BE2C (cell line): ENCODE results near the gene EHD2.
"Not testable (repeated sequence)": the region's sequence is repeated elsewhere in the genome, so short reads cannot be mapped to it uniquely, and the experiment has no call there.

Experiments
- DNase-seq: peaks from one replicate; pipeline ENCODE4 v3.0.0-alpha.2; 2020
- H3K27me3 ChIP-seq: fragments of 250-450 bp; sonication (Bioruptor Pico); 2 replicates; pipeline ENCODE4 v1.5.1; 2020; ENCODE audit warnings: mild to moderate bottlenecking
- H3K36me3 ChIP-seq: fragments of 250-450 bp; sonication (Bioruptor Pico); 2 replicates; pipeline ENCODE4 v1.5.1; 2020; ENCODE audit warnings: mild to moderate bottlenecking
- H3K4me1 ChIP-seq: fragments of 250-450 bp; sonication (Bioruptor Pico); 2 replicates; pipeline ENCODE4 v1.5.1; 2020
- H3K4me3 ChIP-seq: 2 replicates; pipeline ENCODE4 v1.5.1; 2011; ENCODE audit warnings: low read depth, low read length
- H3K9me3 ChIP-seq: fragments of 250-450 bp; sonication (Bioruptor Pico); 2 replicates; pipeline ENCODE4 v1.5.1; 2020
- TF ChIP-seq, protein P1 (sequence below): IDR thresholded peaks from 2 replicates; pipeline ENCODE4 v1.5.1; 2012; ENCODE audit warnings: mild to moderate bottlenecking, low read depth, low read length

EHD2 gene

DNA sequence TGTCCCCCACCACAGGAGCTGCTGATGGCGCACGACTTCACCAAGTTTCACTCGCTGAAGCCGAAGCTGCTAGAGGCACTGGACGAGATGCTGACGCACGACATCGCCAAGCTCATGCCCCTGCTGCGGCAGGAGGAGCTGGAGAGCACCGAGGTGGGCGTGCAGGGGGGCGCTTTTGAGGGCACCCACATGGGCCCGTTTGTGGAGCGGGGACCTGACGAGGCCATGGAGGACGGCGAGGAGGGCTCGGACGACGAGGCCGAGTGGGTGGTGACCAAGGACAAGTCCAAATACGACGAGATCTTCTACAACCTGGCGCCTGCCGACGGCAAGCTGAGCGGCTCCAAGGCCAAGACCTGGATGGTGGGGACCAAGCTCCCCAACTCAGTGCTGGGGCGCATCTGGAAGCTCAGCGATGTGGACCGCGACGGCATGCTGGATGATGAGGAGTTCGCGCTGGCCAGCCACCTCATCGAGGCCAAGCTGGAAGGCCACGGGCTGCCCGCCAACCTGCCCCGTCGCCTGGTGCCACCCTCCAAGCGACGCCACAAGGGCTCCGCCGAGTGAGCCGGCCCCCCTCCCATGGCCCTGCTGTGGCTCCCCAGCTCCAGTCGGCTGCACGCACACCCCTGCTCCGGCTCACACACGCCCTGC lies 27.8 kb downstream of the EHD2 start:
- DNase-seq = no peak
- Histone ChIP-seq H3K9me3 (no peaks in the 10 kb centered on the region), H3K4me3 (no peak overlapping the region), H3K36me3 (peaks cover 3% of the 10 kb centered on the region; the same call in 1 of the 2 replicates), H3K4me1 (peaks cover 5% of the 10 kb centered on the region), H3K27me3 (no peaks in the 10 kb centered on the region)
- TF ChIP-seq, protein P1, sequence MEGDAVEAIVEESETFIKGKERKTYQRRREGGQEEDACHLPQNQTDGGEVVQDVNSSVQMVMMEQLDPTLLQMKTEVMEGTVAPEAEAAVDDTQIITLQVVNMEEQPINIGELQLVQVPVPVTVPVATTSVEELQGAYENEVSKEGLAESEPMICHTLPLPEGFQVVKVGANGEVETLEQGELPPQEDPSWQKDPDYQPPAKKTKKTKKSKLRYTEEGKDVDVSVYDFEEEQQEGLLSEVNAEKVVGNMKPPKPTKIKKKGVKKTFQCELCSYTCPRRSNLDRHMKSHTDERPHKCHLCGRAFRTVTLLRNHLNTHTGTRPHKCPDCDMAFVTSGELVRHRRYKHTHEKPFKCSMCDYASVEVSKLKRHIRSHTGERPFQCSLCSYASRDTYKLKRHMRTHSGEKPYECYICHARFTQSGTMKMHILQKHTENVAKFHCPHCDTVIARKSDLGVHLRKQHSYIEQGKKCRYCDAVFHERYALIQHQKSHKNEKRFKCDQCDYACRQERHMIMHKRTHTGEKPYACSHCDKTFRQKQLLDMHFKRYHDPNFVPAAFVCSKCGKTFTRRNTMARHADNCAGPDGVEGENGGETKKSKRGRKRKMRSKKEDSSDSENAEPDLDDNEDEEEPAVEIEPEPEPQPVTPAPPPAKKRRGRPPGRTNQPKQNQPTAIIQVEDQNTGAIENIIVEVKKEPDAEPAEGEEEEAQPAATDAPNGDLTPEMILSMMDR = no peak

DNA sequence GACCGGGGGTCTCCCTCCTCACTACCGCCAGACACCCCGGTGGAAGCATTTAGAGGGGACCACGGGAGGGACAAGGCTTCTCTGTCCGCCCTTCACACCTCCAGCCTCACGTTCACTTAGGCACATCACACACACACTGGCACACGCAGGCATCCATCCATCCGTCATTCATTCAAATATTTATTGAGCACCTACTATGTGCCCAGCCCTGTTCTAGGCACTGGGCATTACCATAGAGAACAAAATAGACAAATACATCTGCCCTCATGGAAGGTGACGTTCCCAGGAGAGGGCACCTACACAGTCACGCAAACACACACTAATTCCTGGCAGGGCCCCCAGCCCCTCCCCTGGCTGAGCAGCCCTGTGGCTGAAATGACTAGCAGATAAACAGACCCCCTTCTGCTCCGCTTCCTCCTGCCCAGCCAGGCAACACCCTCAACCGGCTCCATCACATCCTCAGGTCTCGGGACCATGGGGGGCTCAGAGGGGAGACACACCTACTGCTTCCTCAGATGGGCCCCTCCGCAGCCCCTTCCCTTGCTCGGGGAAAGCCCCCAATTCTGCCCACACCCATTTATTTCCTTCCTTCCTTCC lies 28.4 kb downstream of the EHD2 start:
- Histone ChIP-seq H3K9me3 (no peaks in the 10 kb centered on the region), H3K4me3 (no peak overlapping the region), H3K36me3 (peaks cover 6% of the 10 kb centered on the region), H3K27me3 (no peaks in the 10 kb centered on the region), H3K4me1 (peaks cover 5% of the 10 kb centered on the region)
- TF ChIP-seq, protein P1 = no peak
- no peak for DNase-seq

DNA sequence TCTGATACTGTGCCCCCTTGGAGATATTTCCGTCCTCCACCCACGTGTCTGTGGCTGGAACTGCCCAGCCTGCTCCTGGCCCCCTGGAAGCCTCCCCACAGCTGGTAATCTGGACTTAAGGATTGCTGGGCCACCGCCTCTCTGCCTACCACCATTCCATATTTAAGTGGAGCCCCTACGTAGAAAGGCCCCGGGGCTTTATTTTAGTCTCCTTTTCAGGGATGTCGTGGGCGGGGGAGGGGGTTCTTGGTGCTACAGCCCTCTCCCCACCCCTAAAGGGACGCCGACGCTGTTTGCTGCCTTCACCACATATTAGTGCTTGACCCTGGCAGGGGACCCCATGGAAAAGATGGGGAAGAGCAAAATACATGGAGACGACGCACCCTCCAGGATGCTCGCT lies 29.4 kb downstream of the EHD2 start:
- peaks cover 5% of the 10 kb centered on the region for H3K4me1 ChIP-seq
- H3K36me3 ChIP-seq = peaks cover 15% of the 10 kb centered on the region
- H3K9me3 ChIP-seq = no peaks in the 10 kb centered on the region
- TF ChIP-seq, protein P1 = no peak
- no peak for DNase-seq
- H3K27me3 ChIP-seq = no peaks in the 10 kb centered on the region
- no peak overlapping the region for H3K4me3 ChIP-seq

DNA sequence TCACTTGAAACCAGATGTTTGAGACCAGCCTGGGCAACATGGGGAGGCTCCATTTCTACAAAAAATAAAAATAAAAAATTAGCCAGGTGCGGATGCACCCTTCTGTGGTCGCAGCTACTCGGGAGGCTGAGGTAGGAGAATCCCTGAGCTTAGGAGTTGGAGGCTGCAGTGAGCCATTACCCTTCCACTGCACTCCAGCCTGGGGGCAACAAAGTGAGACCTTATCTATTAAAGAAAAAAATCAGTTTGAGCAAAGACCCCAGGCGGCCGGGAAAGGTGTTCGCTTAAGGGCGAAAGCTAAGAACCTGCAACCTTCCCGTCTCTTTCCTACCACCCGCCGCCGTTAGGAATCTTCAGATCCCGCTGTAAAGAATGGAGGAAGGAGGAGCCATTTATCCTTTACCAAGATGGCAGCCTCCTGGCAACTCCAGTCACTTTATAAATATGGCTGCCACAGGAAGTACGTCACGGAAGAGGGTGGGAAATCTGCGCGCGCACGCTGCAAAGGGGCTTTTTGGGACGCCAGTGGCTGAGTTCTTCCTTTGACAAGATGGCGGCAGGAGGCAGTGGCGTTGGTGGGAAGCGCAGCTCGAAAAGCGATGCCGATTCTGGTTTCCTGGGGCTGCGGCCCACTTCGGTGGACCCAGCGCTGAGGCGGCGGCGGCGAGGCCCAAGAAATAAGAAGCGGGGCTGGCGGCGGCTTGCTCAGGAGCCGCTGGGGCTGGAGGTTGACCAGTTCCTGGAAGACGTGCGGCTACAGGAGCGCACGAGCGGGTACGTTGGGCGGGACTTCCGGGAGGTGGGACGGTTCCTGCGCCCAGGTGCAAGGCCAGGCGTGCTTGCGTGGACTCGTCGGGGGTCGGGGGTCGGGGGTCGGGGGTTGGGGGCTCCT lies 32.0 kb downstream of the EHD2 start, which contains the start of gene NOP53:
Gene NOP53 (plus strand): TSS at position 537 of the 892 bp plus-strand sequence. CDS start 14 bp downstream, at position 551.
- H3K9me3 ChIP-seq = no peaks in the 10 kb centered on the region
- peak; percentile 96 for DNase-seq
- no peaks in the 10 kb centered on the region for H3K27me3 ChIP-seq
- peaks cover 37% of the 10 kb centered on the region for H3K36me3 ChIP-seq
- TF ChIP-seq, protein P1 = no peak
- peaks cover 5% of the 10 kb centered on the region for H3K4me1 ChIP-seq
- peak within 1 kb of the TSS; percentile 76 for H3K4me3 ChIP-seq

DNA sequence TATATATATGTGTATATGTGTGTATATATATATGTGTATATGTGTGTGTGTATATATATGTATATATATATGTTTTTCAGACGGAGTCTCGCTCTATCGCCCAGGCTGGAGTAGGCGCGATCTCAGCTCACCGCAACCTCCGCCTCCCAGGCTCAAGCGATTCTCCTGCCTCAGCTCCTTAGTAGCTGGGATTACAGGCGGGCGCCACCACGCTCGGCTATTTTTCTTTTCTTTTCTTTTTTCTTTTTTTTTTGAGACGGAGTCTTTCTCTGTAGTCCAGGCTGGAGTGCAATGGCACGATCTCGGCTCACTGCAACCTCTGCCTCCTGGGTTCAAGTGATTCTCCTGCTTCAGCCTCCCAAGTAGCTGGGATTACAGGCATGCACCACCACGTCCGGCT lies 32.9 kb downstream of the EHD2 start:
- Histone ChIP-seq H3K4me3 (peak overlapping the region; percentile 76), H3K36me3 (peaks cover 46% of the 10 kb centered on the region)
- not testable (repeated sequence) for DNase-seq, H3K4me1 ChIP-seq, H3K27me3 ChIP-seq, H3K9me3 ChIP-seq

DNA sequence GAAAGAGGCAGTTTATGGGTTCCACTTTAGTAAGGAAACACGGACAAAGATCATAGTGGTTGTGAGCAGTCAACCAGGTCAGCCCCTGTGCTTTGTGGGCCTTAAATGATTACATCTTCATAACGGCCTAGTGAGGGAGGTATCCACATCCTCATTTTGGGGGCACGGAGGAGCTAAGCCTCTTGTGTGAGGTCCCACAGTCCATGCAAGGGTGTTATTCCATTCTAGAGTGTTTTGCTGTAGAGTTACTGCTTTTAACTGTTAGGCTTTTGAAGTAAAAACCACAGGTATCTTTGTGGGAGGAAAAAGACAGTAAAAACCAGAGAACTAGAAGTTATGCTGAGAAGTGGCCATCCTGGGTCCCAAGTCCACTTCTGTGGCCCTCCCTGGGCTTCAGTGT lies 36.1 kb downstream of the EHD2 start:
- H3K27me3 ChIP-seq = no peaks in the 10 kb centered on the region
- no peaks in the 10 kb centered on the region for H3K9me3 ChIP-seq
- no peak for DNase-seq
- peaks cover 75% of the 10 kb centered on the region for H3K36me3 ChIP-seq
- H3K4me3 ChIP-seq = no peak overlapping the region
- TF ChIP-seq, protein P1 = no peak
- H3K4me1 ChIP-seq = no peaks in the 10 kb centered on the region
